ENCODE data around the gene LY86. TPM values are rescaled to one million over a fixed set of nuclear protein-coding genes. Genes with fewer than 3 reads are reported as not detected.

LY86 gene
- total RNA-seq, 1 donor from 2014 or later = 1.2 TPM

DNA sequence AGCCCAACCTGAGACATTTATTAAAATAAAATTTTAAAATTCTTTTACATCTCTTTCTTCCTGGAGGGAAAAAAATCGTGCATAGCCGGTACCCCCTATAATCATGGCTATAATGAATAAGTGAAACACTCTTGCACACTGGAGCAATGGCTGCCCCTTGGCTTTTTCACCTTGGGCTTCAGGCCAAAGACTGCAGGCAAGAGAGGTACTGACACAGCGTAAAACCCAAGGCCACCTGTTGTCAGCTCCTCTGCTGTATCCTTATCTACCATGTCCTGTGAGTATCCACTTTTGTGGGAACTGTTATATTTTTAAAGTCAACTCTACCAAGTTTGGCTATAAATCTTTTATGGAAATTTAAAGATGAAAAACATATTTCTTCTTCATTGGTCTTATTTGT lies 23.0 kb upstream of the LY86 start:
- no peak overlapping the region for H3K4me3 ChIP-seq
- intact Hi-C loops (cut with micrococcal nuclease) = no loop called here

DNA sequence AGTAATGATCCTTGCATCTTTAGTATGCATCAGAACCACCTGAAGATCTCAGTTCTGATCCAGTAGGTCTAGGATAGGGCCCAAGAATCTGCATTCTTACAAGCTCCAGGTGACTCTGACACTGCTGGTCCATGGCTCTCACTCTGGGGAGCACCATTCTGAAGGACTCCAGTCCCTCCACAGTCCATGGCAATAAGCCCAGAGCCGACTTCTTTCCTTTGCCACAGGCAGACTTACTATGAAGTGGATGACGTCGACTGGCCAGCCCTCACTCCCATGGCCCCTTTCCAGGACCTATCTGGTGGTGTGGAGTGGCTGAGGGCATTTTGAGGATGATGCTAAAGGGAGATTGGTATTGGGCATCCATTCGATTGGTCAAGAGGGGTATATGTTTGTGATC lies 21.8 kb upstream of the LY86 start:
- TF ChIP-seq, protein P1, sequence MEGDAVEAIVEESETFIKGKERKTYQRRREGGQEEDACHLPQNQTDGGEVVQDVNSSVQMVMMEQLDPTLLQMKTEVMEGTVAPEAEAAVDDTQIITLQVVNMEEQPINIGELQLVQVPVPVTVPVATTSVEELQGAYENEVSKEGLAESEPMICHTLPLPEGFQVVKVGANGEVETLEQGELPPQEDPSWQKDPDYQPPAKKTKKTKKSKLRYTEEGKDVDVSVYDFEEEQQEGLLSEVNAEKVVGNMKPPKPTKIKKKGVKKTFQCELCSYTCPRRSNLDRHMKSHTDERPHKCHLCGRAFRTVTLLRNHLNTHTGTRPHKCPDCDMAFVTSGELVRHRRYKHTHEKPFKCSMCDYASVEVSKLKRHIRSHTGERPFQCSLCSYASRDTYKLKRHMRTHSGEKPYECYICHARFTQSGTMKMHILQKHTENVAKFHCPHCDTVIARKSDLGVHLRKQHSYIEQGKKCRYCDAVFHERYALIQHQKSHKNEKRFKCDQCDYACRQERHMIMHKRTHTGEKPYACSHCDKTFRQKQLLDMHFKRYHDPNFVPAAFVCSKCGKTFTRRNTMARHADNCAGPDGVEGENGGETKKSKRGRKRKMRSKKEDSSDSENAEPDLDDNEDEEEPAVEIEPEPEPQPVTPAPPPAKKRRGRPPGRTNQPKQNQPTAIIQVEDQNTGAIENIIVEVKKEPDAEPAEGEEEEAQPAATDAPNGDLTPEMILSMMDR (IDR thresholded peaks at IDR 0.05; ENCODE audit: borderline replicate concordance) = no peak
- H3K27me3 ChIP-seq (ENCODE audit: low read depth) = no peaks in the 10 kb centered on the region
- H3K36me3 ChIP-seq = no peaks in the 10 kb centered on the region
- H3K4me1 ChIP-seq = no peaks in the 10 kb centered on the region
- H3K9me3 ChIP-seq (replicated peaks) = no peaks in the 10 kb centered on the region
- H3K4me3 ChIP-seq = no peak overlapping the region
- intact Hi-C loops (cut with micrococcal nuclease) = no loop called here
- no peak for DNase-seq
- no peak overlapping the region for H3K27ac ChIP-seq (replicated peaks)

More for the DNA sequence above, 23.0 kb upstream of the LY86 start:
- Histone ChIP-seq H3K27me3 (ENCODE audit: low read depth) (no peaks in the 10 kb centered on the region), H3K27ac (replicated peaks) (no peak overlapping the region), H3K36me3 (no peaks in the 10 kb centered on the region), H3K4me1 (no peaks in the 10 kb centered on the region), H3K9me3 (replicated peaks) (no peaks in the 10 kb centered on the region)
- no peak for DNase-seq
- TF ChIP-seq, protein P1 (IDR thresholded peaks at IDR 0.05; ENCODE audit: borderline replicate concordance) = no peak

DNA sequence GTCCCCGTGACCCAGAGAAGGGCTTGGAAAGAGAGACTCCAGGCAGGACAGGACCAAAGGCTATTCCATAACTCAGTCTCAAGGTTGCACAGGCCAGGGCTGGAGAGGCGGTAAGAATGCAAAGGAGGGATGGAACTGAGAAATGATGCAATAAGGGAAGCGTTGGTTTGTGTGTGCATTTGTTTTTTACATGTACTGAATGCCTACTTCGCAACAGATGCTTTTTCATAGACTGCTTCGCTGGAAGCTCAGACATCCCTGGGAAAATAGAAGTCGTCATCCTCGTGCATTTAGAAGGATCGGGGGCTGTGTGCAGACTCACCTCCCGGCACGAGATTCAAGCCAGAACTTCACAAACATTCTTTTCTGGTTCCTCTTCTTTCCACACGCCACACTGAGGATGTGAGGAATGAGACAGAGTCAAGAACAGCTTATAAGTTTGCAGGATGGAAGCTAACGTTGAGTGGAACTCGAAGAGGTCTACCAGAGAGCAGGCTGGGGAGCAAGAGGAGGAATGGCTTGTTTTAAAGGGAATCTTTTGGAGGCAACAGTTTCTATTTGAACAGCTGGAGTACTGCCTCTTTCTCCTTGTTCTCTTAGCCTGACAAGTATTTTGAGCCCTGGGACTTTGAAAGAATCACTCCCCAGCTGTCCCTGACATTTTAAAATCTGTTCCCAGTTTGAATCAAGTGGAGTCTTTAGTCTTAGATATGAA lies 19.3 kb upstream of the LY86 start:
- DNase-seq = no peak
- Histone ChIP-seq H3K4me3 (no peak overlapping the region), H3K27ac (replicated peaks) (no peak overlapping the region), H3K9me3 (replicated peaks) (peaks cover 7% of the 10 kb centered on the region), H3K4me1 (no peaks in the 10 kb centered on the region), H3K27me3 (ENCODE audit: low read depth) (no peaks in the 10 kb centered on the region), H3K36me3 (no peaks in the 10 kb centered on the region)
- intact Hi-C loops (cut with micrococcal nuclease) = no loop called here
- TF ChIP-seq, protein P1 (IDR thresholded peaks at IDR 0.05; ENCODE audit: borderline replicate concordance) = no peak

DNA sequence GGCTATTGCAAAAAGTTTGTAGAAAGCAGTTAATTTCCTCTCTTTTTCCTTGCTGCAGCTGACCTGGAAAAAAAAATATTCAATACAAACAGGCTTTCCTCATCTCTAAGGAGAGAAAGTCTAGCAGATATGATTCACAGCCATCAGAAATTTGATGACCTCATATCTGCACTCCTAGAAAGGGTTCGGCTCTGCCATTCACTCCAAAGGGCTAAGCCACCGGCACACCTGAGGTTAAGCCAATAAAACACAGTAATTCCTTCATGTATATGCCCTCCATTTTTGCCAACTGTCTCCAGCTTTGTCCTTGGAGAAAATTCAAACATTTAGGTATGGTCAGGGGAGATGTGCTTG lies 18.7 kb upstream of the LY86 start:
- Histone ChIP-seq H3K4me3 (no peak overlapping the region), H3K27me3 (ENCODE audit: low read depth) (no peaks in the 10 kb centered on the region), H3K9me3 (replicated peaks) (peaks cover 11% of the 10 kb centered on the region), H3K36me3 (no peaks in the 10 kb centered on the region), H3K4me1 (no peaks in the 10 kb centered on the region), H3K27ac (replicated peaks) (no peak overlapping the region)
- TF ChIP-seq, protein P1 (IDR thresholded peaks at IDR 0.05; ENCODE audit: borderline replicate concordance) = no peak
- no peak for DNase-seq
- intact Hi-C loops (cut with micrococcal nuclease) = no loop called here

DNA sequence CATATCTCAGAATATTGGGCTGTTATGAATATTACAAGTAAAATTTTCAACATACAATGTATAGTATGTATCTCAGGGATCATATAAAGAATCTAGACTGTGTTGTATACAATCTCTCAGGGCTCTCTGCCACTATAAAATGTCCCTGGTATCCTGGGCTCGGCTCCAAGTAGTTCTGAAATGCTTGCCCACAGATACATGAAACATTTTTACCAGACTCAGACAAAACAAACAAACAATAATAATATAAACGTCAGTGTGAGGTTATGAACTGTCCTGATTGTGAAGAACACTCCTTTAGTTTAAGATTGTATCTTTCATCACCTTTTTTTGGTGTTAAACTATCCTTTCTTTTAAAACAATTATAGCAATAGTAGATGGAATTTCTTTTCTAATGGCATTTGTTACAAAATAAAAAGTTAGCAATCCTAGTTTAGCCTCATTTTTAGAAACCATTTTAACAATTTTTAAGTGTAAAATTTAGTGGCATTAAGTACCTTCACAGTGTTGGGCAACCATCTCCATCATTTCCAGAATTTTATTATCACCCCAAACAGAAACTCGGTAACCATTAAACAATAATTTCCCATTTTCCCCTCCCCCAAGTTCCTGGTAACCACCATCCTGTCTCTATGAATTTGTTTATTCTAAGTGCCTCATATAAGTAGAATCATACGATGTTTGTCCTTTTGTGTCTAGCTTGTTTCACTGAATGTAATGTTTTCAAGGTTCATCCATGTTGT lies 17.4 kb upstream of the LY86 start:
- DNase-seq = no peak
- Histone ChIP-seq H3K27me3 (ENCODE audit: low read depth) (no peaks in the 10 kb centered on the region), H3K9me3 (replicated peaks) (peaks cover 13% of the 10 kb centered on the region), H3K27ac (replicated peaks) (no peak overlapping the region), H3K36me3 (no peaks in the 10 kb centered on the region), H3K4me1 (no peaks in the 10 kb centered on the region), H3K4me3 (no peak overlapping the region)
- TF ChIP-seq, protein P1 (IDR thresholded peaks at IDR 0.05; ENCODE audit: borderline replicate concordance) = no peak
- intact Hi-C loops (cut with micrococcal nuclease) = no loop called here

Measured in left ventricle myocardium inferior (tissue), 1 donor.